Esophagus squamous epithelium (tissue), 5 donors: ENCODE results near the gene BAHCC1. TPM values are rescaled to one million over a fixed set of nuclear protein-coding genes. Genes with fewer than 3 reads are reported as not detected.

Experiments
- DNase-seq: peaks from one replicate; lab custom pipeline; 2025; lab: John Stamatoyannopoulos, UW
- H3K27ac ChIP-seq, 4 donors: fragments of 200-600 bp; sonication (generic); one replicate each; pipeline ENCODE4 v1.5.1; 2016 to 2019; ENCODE audit warnings: mild to moderate bottlenecking in 1 of 4
- H3K27me3 ChIP-seq, 4 donors: fragments of 200-600 bp; sonication (generic); 1 replicate in 3 of 4; 2 replicates in 1 of 4; pipeline versions ENCODE4 v1.5.1 to v1.6.0; 2017 to 2021; ENCODE audit warnings: antibody characterized with exemption in 1 of 4
- H3K36me3 ChIP-seq, 3 donors: fragments of 200-600 bp; sonication (generic); one replicate each; pipeline ENCODE4 v1.5.1; 2016 to 2019
- H3K4me1 ChIP-seq, 3 donors: fragments of 200-600 bp; sonication (generic); one replicate each; pipeline ENCODE4 v1.5.1; 2017 to 2019
- H3K4me3 ChIP-seq, 4 donors: fragments of 200-600 bp; sonication (generic); 1 replicate in 3 of 4; 2 replicates in 1 of 4; pipeline ENCODE4 v1.5.1; 2016 to 2019; ENCODE audit warnings: mild to moderate bottlenecking in 2 of 4, moderate library complexity in 1 of 4
- H3K9me3 ChIP-seq, 3 donors: fragments of 200-600 bp; sonication (generic); one replicate each; pipeline ENCODE4 v1.5.1; 2016 to 2019
- CTCF ChIP-seq, 6 experiments: fragments of 450-650 bp in 4 of 6; fragments of 200-600 bp in 2 of 6; sonication (generic) in 2 of 6; IDR thresholded peaks; one replicate each; pipeline ENCODE4 v1.5.1; 2016 to 2019; ENCODE audit warnings: antibody characterized with exemption in 6 of 6, mild to moderate bottlenecking in 4 of 6, moderate library complexity in 4 of 6
- POLR2A ChIP-seq, 4 donors: fragments of 450-650 bp; IDR thresholded peaks; one replicate each; pipeline ENCODE4 v1.6.1; 2017; ENCODE audit warnings: antibody characterized with exemption in 4 of 4, mild to moderate bottlenecking in 4 of 4, moderate library complexity in 3 of 4
- WGBS, 2 donors: methylation state at CpG; one replicate each; pipeline ENCODE4 v1.1.5; 2018; 5-methylcytosine and 5-hydroxymethylcytosine counted together
- intact Hi-C: fragments of 100-400 bp; cut with DNase I; formaldehyde crosslinking; loops from one replicate; pipeline ENCODE4 v1.15.0; 2022
- total RNA-seq, 4 donors: library from RNA; depleted of rRNA; stranded (reverse); fragments of >200 nt; gene quantifications; one replicate each; pipeline ENCODE4 v1.1.0, GENCODE V29; 2016
- donor health status: DM: yes; HTN: yes; CAD: no.

Gene BAHCC1
- total RNA-seq, 4 donors from 2014 or later: 3.8 to 10.6 (median 5.4) TPM

GRCh38 chr17:81442791-81443190 is 47.5 kb downstream of the BAHCC1 start:
- no peaks in the 10 kb centered on the region for H3K9me3 ChIP-seq
- 100% methylated on average over 2 of the region's 17 CpGs; no CpG with 5 or more reads in 1 of the 2 donors for WGBS, 2 donors
- no peak overlapping the region for H3K4me3 ChIP-seq
- DNase-seq: no peak
- no peak overlapping the region for H3K27ac ChIP-seq
- intact Hi-C loops: no loop called here
- H3K27me3 ChIP-seq: no peaks in the 10 kb centered on the region
- peaks cover 0 to under 1% (median 0%) of the 10 kb centered on the region in 3 donors for H3K4me1 ChIP-seq
- H3K36me3 ChIP-seq: peaks cover 0 to 30% (median 9%) of the 10 kb centered on the region in 3 donors
- no peak for TF ChIP-seq CTCF (IDR thresholded peaks at IDR 0.05)

GRCh38 chr17:81443269-81443668 is 48.0 kb downstream of the BAHCC1 start:
- Histone ChIP-seq H3K36me3 (peaks cover 0 to 33% (median 9%) of the 10 kb centered on the region in 3 donors), H3K9me3 (no peaks in the 10 kb centered on the region), H3K4me3 (no peak overlapping the region), H3K27me3 (no peaks in the 10 kb centered on the region), H3K4me1 (no peaks in the 10 kb centered on the region), H3K27ac (no peak overlapping the region)
- no peak for DNase-seq
- TF ChIP-seq POLR2A (IDR thresholded peaks at IDR 0.05) (no peak), CTCF (IDR thresholded peaks at IDR 0.05) (no peak)
- 92% methylated on average over 3 of the region's 20 CpGs; no CpG with 5 or more reads in 1 of the 2 donors for WGBS, 2 donors
- intact Hi-C loops: no loop called here

- 87% methylated on average over 3 of the region's 27 CpGs; no CpG with 5 or more reads in 1 of the 2 donors for WGBS, 2 donors
- no peak for TF ChIP-seq CTCF (IDR thresholded peaks at IDR 0.05)
- no peak for TF ChIP-seq POLR2A (IDR thresholded peaks at IDR 0.05)
- Histone ChIP-seq H3K27ac (no peak overlapping the region), H3K9me3 (no peaks in the 10 kb centered on the region), H3K36me3 (peaks cover 0 to 33% (median 9%) of the 10 kb centered on the region in 3 donors), H3K27me3 (no peaks in the 10 kb centered on the region), H3K4me3 (no peak overlapping the region), H3K4me1 (no peaks in the 10 kb centered on the region)
- DNase-seq: no peak
- intact Hi-C loops: no loop called here
Measured at GRCh38 chr17:81444610-81445339, 49.5 kb downstream of the BAHCC1 start.

- no peaks in the 10 kb centered on the region for H3K9me3 ChIP-seq
- H3K4me3 ChIP-seq: no peak overlapping the region
- TF ChIP-seq CTCF (IDR thresholded peaks at IDR 0.05) (no peak), POLR2A (IDR thresholded peaks at IDR 0.05) (no peak)
- H3K27me3 ChIP-seq: no peaks in the 10 kb centered on the region
- intact Hi-C loops: no loop called here
- H3K36me3 ChIP-seq: peaks cover 0 to 33% (median 9%) of the 10 kb centered on the region in 3 donors
- no peak for DNase-seq
- 65 to 74% methylated on average over 12 to 16 of the region's 30 CpGs for WGBS, 2 donors
- H3K4me1 ChIP-seq: no peaks in the 10 kb centered on the region
- H3K27ac ChIP-seq: no peak overlapping the region
Measured at GRCh38 chr17:81445642-81446503, 50.6 kb downstream of the BAHCC1 start.
